ENCODE data around the gene HPS1.

DNA sequence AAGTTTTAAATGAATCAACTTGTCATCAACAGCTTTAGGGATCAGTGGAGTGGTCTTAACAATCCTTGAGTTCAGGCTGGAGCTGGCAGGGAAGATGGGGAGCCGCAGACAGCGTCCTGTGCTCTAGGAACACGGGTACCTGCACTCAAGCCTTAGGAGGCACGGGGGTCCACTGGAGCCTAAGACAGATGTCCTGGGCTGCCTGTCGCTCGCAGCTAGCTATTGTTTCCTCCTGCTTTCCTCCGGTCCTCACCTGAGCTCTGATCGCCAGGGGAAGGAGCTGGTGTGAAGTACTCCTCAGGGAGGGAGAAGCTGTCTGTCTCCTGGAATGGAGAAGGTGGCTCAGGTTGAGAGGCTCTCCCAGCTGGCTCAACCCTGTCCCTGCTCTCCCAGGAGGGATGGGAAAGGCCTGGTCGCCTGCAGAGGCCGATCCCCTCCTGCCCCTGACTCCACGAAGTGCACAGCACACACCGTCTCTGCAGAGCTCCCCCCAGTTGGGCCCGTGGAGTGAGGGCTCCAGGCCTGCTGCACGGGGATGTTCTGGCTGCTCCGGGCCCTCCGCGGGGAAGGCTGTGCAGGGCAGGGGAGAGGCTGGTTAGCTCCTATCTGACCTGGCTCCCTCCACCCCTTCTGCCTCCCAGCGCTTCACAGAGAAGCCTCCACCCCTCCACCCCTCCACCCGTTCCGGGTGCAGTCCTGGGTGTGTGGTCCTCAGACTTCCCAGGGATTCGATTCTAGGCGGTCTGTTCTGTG is 17.2 kb downstream of the HPS1 start:
- no peak for TF ChIP-seq CTCF (IDR thresholded peaks at IDR 0.05; ENCODE audit: low read length)
- TF ChIP-seq EZH2phosphoT487 (IDR thresholded peaks at IDR 0.05; ENCODE audit: low read length) = no peak
- TF ChIP-seq EZH2 (optimal IDR thresholded peaks at IDR 0.05; ENCODE audit: low read depth, low read length) = no peak

All from MM.1S (cell line).